Tibial nerve (tissue), 3 donors: ENCODE data around the gene AGPS.

Experiments used
- POLR2A ChIP-seq, 2 donors: fragments of 450-650 bp; IDR thresholded peaks; one replicate each; pipeline ENCODE4 v1.6.1; 2017; ENCODE audit warnings: antibody characterized with exemption in 2 of 2, mild to moderate bottlenecking in 2 of 2, moderate library complexity in 2 of 2
- TF ChIP-seq, protein P1 (sequence below), 5 experiments: fragments of 200-600 bp in 3 of 5; fragments of 450-650 bp in 2 of 5; sonication (generic) in 3 of 5; IDR thresholded peaks; one replicate each; pipeline ENCODE4 v1.5.1; 2016 to 2019; ENCODE audit warnings: antibody characterized with exemption in 5 of 5, mild to moderate bottlenecking in 3 of 5, moderate library complexity in 2 of 5

DNA sequence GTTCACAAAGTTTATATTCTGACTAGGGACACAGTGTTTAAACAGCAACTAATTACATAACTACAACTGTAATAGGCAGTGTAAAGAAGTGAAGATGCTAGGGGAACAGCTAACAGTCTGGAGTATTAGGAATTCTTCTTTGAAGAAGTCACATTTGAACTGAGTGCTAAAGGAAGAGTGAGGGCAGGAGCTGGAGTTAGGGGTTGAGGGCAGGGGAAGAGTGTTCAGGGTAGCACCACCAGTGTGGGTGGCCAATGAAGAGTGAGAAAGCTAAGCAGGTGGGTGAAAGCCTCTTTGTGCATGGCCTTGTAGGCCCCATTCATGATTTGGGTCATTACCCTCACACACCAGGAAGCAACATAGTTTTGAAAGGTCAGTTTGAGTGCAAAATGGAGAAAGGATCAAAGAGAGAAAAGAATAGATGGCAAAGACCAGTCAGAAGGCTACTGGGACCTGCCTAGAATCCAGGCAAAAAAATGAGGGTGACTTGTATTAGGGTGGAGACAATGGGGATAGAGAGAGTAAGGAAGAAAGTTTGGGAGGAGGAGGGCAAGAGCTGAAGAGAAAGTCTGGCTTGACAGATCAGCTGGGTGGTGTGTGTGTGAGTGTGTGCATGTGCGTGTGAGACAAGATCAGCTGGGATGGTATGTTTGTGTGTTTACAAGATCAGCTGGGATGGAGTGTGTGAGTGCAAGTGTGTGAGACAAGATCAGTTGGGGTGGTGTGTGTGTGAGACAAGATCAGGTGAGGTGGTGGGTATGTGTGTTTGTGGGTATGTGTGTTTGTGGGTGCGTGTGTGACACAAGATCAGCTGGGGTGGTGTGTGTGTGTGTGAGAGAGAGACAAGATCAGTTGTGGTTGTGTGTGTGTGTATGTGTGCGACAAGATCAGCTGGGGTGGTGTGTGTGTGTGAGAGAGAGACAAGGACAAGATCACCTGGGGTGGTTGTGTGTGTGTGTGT, 43.6 kb upstream of the AGPS start:
- TF ChIP-seq, protein P1, sequence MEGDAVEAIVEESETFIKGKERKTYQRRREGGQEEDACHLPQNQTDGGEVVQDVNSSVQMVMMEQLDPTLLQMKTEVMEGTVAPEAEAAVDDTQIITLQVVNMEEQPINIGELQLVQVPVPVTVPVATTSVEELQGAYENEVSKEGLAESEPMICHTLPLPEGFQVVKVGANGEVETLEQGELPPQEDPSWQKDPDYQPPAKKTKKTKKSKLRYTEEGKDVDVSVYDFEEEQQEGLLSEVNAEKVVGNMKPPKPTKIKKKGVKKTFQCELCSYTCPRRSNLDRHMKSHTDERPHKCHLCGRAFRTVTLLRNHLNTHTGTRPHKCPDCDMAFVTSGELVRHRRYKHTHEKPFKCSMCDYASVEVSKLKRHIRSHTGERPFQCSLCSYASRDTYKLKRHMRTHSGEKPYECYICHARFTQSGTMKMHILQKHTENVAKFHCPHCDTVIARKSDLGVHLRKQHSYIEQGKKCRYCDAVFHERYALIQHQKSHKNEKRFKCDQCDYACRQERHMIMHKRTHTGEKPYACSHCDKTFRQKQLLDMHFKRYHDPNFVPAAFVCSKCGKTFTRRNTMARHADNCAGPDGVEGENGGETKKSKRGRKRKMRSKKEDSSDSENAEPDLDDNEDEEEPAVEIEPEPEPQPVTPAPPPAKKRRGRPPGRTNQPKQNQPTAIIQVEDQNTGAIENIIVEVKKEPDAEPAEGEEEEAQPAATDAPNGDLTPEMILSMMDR (IDR thresholded peaks at IDR 0.05), result no peak
- no peak for TF ChIP-seq POLR2A (IDR thresholded peaks at IDR 0.05)
